PFSK-1 (cell line): ENCODE measurements around the gene ERGIC3.

Experiments
- POLR2AphosphoS5 ChIP-seq: IDR thresholded peaks from 2 replicates; pipeline ENCODE4 v1.6.1; 2012; ENCODE audit warnings: low read depth, mild to moderate bottlenecking, control low read depth, low read length, moderate library complexity
- TAF1 ChIP-seq: IDR thresholded peaks from 2 replicates; pipeline ENCODE4 v1.6.1; 2012; ENCODE audit warnings: low read length, control low read depth, borderline replicate concordance; ENCODE audit not compliant: insufficient read depth
- TF ChIP-seq, protein P1 (sequence below), 2 experiments: IDR thresholded peaks; 2 replicates each; pipeline versions ENCODE4 v1.6.1 to v1.8.0; 2011 to 2012; ENCODE audit warnings: low read depth in 2 of 2, low read length in 2 of 2, control low read depth in 1 of 2, inconsistent platforms in 1 of 2, mild to moderate bottlenecking in 1 of 2, moderate library complexity in 1 of 2; ENCODE audit not compliant: insufficient read depth in 1 of 2

DNA sequence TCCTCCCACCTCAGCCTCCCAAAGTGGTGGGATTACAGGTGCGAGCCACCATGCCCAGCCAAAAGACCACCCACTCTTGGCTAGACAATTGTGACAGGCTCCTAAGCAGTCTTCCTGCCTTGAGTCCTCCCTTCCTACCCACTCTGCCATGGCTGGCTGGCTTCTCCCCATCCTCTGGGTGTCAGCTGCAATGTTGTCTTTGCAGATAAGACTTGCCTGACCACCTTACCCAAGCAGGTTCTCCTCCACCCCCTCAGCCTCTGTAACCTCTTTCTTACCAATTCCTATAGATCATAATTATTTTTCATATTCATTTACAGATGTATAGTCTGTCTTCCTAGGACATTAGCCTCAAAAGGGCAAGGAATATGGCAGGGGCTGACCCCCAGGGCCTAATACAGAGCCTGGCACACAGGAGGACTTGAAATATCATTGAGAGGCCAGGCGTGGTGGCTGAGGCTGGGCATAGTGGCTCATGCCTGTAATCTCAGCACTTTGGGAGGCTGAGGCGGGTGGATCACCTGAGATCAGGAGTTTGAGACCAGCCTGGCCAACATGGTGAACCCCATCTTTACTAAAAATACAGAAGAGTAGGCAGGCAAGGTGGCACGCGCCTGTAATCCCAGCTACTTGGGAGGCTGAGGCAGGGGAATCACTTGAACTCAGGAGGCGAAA, 45.0 kb downstream of the ERGIC3 start:
- TF ChIP-seq TAF1 (no peak), POLR2AphosphoS5 (no peak)
- TF ChIP-seq, protein P1, sequence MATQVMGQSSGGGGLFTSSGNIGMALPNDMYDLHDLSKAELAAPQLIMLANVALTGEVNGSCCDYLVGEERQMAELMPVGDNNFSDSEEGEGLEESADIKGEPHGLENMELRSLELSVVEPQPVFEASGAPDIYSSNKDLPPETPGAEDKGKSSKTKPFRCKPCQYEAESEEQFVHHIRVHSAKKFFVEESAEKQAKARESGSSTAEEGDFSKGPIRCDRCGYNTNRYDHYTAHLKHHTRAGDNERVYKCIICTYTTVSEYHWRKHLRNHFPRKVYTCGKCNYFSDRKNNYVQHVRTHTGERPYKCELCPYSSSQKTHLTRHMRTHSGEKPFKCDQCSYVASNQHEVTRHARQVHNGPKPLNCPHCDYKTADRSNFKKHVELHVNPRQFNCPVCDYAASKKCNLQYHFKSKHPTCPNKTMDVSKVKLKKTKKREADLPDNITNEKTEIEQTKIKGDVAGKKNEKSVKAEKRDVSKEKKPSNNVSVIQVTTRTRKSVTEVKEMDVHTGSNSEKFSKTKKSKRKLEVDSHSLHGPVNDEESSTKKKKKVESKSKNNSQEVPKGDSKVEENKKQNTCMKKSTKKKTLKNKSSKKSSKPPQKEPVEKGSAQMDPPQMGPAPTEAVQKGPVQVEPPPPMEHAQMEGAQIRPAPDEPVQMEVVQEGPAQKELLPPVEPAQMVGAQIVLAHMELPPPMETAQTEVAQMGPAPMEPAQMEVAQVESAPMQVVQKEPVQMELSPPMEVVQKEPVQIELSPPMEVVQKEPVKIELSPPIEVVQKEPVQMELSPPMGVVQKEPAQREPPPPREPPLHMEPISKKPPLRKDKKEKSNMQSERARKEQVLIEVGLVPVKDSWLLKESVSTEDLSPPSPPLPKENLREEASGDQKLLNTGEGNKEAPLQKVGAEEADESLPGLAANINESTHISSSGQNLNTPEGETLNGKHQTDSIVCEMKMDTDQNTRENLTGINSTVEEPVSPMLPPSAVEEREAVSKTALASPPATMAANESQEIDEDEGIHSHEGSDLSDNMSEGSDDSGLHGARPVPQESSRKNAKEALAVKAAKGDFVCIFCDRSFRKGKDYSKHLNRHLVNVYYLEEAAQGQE (IDR thresholded peaks at IDR 0.05; ENCODE audit: insufficient read depth in 1 of 2, low read depth in 2 of 2, low read length in 2 of 2), result no peak
